Suppressor macrophage (primary cell): ENCODE data around the gene CPNE4.

Experiments
- DNase-seq, 4 experiments: peaks; one replicate each; pipeline ENCODE4 v3.0.0-alpha.2; 2020 to 2022

Gene CPNE4

DNA sequence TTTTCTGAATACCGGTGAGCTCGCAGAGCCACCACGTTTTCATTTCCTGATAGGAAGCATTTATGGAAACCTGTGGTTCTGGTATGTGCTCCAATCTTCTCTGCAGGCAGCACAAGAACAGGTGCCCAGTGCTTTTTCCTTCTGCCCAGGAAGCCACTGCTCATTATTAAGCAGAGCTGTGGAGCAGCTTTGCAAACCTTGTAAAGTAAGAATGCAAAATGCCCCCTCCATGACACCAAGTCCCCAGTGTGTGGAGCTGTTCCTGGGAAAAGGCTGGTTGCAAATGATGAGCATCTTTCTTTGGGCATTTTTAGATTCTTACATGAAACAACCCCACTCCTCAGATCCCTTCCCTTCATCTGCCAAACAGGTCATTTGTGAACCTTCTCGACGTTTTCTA, 466.4 kb downstream of the CPNE4 start:
- no peak for DNase-seq

- no peak for DNase-seq
Measured at GRCh38 chr3:131564812-131565211, 470.0 kb downstream of the CPNE4 start.

- no peak for DNase-seq
Measured at GRCh38 chr3:131561511-131561910, 473.3 kb downstream of the CPNE4 start.

DNA sequence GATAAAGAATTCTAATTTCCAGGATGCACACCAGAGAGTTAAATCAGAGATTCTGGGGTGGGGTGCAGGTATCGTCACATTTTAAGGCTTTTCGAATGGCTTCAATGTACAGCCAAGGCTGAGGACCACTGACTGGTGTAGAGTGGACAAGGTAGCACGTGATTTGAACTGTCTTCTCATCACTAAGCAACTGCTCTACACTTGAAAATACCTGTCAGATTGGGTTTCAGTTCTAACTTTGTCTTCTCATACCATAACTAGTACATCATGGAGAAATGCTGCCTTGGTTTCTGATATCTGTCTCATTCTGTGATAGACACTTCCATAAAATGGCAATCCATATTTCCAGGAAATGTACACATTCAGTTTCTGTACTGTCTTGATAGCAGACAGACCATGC, 474.0 kb downstream of the CPNE4 start:
- no peak for DNase-seq

DNA sequence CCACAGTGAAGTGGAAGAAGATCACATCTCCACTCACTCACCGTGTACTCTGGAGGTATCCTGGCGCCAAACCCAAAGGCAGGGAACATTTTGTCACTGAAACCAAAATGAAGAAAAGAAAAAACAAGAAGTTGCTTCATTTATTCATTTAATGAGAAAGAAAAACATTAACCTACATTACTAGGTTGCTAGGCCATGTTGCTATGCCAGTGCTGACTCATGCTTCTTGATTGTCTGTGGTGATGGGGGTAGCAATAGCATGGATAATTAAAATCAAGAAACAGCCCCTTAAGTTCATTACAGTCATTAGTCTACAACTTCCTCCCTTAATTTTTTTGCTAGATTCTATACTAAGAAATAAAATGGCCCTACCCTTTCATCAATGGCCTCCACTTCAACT, 479.4 kb downstream of the CPNE4 start:
- no peak for DNase-seq

GRCh38 chr3:131553495-131554247, 481.1 kb downstream of the CPNE4 start:
- DNase-seq: no peak

DNA sequence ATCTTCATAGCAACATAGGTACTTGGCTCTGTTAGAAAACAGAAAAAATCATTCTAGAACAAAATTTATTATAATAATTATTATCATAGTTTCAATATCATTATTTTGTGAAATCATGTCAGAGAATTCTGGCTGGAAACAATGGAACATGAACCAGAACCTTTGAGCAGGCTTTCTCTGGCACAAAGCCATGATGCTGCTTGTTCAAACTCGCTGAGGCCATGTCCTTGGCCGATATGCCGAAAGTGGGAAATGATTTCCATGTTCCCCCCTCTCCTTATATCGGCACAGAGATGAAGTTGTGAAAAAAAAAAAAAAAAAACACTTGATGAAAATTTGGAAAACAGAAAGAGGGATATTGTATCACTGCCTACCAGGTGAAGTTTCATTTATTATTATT, 483.1 kb downstream of the CPNE4 start:
- DNase-seq: no peak

DNA sequence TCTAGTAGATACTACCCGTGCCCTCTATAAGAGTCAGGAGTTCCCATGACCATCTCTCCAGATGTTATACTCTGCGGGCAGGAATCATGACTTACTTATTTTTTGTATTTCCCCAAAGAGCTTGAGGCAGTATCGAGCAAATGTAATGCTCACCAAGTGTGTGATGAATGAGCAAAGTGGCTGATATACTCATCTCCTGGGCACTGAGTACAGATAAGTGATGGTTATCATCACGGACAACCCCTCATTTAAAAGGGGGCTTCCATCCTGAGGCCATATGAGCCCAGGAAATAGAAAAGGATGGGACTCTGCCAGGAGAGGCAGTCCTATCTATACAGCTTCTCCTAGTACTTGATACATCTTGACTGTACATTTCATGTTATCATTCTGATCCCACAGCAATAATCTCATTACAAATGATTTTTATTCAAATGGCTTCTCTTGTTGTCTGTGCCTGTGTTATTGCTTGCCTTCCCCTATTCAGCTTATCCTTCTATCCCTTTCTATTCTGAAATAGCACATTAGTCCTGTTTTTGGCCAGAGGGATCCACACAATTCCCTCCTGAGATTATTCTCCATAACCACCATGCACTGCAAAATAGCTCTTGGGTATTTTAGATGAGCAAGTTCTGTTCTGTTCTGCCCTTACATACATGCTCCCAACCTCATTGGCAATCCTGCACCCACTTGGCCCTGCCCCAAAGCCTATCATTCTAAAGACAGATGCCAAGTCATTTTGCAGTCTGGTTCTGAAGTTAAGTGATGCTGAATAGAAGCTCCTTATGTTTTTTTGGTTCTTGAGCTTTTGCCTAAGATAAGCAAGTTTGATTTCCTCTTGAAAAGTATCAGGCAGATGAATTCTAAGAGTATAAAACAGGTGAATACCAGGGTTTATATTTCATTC, 484.0 kb downstream of the CPNE4 start:
- DNase-seq: no peak

DNA sequence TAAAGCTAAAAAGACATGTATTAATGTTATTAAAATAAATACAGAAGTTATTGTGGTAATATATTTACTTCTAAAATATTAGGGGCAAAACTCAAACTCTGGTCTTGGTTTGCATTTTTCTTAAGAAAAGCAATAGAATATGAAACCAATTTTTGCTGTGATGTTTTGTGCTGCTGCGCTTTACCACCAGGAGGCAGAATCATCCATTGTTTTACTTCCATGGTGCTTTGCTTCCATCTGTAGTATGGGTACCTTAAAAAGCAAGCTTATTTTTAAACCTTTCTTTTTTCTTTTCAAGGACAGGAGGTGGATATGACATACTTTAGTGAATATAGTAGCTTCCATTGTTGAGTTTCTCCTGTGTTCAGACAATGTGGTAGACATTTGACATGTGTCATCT, 485.5 kb downstream of the CPNE4 start:
- peak in 3 of 4 experiments; percentile 4 to 14 (median 10) for DNase-seq

GRCh38 chr3:131547585-131547984, 487.2 kb downstream of the CPNE4 start:
- DNase-seq: no peak

- no peak for DNase-seq
Measured at GRCh38 chr3:131546441-131546840, 488.4 kb downstream of the CPNE4 start.

GRCh38 chr3:131544557-131544956, 490.3 kb downstream of the CPNE4 start:
- no peak for DNase-seq

GRCh38 chr3:131543714-131544113, 491.1 kb downstream of the CPNE4 start:
- no peak for DNase-seq

DNA sequence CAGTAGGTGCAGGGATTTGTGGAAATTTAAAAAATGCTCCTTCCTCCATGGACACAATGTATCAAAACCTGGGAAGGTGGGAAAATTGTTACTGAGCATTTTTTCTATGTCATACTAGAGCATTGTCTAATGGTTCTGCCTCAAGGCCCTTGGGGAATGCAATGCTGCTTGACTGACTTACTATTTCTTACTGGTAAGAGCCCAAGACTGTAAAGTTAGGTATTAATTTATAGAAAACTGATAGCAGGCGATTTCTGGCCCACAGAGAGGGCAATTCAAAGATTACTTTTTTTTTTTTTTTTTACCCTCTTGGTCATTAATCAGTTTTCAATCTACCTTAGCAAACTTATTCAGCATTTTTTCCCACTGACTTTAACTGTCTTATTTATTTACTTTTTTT, 493.5 kb downstream of the CPNE4 start:
- DNase-seq: no peak

DNA sequence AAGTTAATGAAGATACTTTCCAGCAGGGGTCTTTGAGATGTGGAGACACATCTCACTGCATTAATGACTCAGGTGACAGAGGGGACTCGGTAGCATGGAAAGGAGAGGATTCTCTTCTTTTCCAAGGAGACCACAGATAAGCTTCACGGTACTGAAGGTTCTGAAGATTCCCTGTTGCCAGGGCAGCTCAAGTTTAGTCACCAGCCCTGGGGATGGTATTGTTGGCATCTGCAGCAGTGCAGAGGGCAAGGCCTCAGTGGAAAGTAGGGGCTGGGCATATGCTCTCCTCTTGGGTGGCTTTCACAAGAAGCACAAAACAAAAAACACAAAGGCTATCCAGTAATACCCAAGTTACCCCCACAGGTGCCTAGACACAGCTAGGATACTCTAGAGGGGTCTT, 494.0 kb downstream of the CPNE4 start:
- DNase-seq: no peak

DNA sequence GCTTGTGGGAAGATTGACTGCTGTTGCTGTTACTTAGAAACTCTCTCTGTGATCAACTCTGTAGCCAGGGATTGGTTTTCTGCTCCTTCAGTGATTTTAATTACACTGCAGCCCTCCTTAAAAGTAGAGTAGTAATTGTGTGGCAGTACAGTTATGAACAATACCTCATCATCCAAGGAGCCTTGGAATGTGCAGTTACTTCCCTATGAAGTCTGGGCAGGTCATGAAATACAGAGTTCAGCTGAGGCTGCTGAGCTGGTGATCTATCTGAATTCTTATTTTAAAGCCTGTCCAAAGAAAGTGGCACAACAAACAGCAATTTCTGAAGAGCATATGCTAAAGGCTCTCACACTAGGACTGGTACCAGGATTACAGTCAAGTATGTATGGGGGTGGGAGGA, 494.7 kb downstream of the CPNE4 start:
- DNase-seq: no peak

- DNase-seq: no peak
Measured at GRCh38 chr3:131538968-131539367, 495.8 kb downstream of the CPNE4 start.

DNA sequence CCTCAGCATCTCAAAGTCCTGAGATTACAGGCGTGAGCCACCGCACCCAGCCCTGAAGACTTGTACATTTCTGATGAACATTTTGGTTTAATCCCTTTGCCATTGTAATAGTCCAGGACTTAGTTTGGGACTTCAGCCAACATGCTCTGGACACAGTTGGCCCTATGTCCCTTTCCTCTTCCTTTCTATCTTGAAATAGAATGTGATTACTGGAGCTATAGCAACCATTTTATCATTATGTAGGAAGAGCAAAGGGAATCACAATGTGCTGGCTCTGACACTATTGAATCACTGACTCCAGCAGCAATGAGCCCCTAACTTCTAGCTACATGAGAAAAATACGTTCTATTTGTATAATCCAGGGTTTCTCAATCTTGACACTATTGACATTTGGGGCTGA, 497.3 kb downstream of the CPNE4 start:
- no peak for DNase-seq

GRCh38 chr3:131535596-131535995, 499.2 kb downstream of the CPNE4 start:
- DNase-seq: no peak

GRCh38 chr3:131535131-131535530, 499.7 kb downstream of the CPNE4 start:
- DNase-seq: no peak

DNA sequence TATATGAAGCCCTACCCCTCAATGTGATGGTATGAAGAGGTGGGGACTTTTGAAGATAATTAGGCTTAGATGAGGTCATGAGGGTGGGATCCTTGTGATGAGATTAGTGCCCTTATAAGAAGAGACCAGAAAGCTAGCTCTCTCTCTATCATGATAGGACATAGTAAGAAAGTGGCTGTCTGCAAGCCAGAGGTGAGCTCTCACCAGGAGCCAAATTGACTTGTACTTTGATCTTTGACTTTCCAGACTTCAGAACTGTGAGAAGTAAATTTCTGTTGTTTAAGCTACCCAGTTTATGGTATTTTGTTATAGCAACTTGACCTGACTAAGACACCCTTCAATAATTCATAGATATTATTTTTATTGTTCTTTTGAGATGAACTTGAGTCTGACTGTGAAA, 502.2 kb downstream of the CPNE4 start:
- DNase-seq: no peak

DNA sequence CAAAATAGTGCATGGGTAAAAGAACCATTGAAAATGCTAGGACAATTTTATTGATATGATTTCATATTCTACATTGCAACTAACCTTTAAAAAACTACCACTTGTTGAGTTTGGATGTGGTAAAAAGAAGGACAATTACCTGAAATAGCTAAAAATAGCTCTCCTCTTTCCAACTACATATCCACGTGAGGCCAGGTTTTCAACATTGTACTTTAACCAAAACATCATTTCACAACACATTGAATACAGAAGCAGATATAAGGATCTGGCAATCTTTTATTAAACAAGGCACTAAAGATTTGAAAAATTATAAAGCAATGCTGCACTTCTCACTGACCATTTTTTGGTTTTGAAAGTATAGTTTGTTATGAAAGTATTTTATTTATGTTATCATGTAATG, 504.0 kb downstream of the CPNE4 start:
- no peak for DNase-seq

DNA sequence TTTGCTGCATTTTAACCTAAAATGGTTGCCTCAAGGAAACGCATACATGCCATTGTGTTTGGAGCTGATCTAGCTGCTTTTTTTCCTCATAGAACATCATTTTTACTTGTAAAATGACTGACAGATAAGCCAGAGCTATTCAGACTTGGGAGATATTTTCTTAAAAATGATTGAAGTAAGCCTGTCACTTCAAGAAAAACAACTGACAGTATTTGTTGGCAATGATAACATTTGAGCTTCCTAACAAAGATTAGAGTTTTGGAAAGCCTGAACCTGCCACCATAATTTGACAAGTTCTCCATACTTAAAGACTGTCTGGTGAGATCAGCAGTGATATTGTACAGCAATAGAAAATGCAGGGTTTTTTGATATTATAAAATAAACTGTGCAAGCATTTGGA, 504.4 kb downstream of the CPNE4 start:
- no peak for DNase-seq

GRCh38 chr3:131526801-131527347, 507.9 kb downstream of the CPNE4 start:
- DNase-seq: peak in 2 of 4 experiments; percentile 27 to 47
